ENCODE measurements around the gene PLEKHA1.

DNA sequence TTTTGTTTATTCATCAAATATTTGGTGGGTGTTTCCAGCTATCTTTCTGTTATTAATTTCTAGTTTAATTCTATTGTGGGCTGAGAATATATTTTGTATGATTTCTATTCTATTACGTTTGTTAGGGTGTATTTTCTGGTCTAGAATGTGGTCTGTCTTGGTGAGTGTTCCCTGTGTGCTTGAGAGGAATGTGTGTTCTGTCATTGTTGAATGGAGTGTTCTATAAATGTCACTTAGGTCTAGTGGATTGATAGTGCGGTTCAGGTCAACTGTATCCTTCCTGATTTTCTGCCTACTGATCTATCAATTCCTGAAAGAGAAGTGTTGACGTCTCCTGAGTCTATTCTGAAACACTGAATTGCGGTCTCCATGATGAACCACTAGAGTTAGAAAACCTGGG is 95.3 kb downstream of the PLEKHA1 start:
- no peak for TF ChIP-seq POLR2AphosphoS5 (IDR thresholded peaks at IDR 0.05)
- TF ChIP-seq, protein P1, sequence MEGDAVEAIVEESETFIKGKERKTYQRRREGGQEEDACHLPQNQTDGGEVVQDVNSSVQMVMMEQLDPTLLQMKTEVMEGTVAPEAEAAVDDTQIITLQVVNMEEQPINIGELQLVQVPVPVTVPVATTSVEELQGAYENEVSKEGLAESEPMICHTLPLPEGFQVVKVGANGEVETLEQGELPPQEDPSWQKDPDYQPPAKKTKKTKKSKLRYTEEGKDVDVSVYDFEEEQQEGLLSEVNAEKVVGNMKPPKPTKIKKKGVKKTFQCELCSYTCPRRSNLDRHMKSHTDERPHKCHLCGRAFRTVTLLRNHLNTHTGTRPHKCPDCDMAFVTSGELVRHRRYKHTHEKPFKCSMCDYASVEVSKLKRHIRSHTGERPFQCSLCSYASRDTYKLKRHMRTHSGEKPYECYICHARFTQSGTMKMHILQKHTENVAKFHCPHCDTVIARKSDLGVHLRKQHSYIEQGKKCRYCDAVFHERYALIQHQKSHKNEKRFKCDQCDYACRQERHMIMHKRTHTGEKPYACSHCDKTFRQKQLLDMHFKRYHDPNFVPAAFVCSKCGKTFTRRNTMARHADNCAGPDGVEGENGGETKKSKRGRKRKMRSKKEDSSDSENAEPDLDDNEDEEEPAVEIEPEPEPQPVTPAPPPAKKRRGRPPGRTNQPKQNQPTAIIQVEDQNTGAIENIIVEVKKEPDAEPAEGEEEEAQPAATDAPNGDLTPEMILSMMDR (IDR thresholded peaks at IDR 0.05) = no peak

Data from prostate gland (tissue), 2 donors.